H4 (cell line): ENCODE measurements around the gene AHDC1. TPM values are rescaled to one million over a fixed set of nuclear protein-coding genes. Genes with fewer than 3 reads are reported as not detected.
"Not testable (repeated sequence)": the region's sequence is repeated elsewhere in the genome, so short reads cannot be mapped to it uniquely, and the experiment has no call there.

Experiments used
- DNase-seq: peaks from one replicate; pipeline ENCODE4 v3.0.0-alpha.2; 2015; ENCODE audit warnings: low spot score
- total RNA-seq: library from RNA; depleted of rRNA; stranded (reverse); fragments of >200 nt; shearing (Covaris generic); gene quantifications from 2 replicates; pipeline ENCODE4 v1.2.3, GENCODE V29; 2014

AHDC1 gene
- total RNA-seq, 1 experiment from 2014 or later = 2.0 TPM

DNA sequence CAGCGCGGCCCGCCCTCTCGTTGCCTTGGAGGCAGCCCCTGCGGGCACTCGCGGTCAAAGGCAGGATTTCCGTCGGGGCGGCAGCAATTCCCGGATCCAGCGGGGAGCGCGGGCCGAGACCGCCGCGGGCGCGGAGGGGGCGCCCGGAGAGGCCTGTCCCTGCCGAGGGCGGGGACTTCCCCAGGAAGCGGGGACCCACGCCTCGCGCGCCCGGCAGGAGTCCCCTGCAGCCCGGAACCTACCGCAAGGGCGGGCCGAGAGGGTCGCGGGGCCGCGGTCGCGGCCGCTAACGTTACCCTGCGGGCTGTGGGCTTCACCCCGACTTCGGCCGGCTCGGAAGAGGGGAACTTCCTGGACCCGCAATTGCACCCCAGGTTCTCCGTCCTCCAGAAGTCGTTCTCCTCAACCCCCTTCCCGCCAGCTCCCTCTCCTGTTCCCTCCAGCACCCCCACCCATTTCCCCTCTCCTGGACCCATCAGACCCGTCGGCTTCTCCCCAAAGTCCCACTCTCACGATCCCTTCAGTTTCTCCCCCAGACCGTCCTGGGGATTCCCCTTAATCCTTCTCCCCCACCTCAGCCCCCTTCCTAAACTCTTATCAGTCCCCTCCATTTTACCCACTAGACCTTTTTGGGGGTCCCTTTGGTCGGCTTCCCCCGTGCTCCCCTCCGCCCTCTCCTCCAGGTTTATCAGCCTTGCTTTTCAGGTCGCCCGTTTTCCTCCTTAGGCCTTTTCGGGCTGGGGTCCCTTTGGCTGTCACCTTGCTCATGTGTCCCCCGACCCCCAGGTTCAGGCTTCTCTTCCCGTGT lies 30.4 kb upstream of the AHDC1 start:
- no peak for DNase-seq

DNA sequence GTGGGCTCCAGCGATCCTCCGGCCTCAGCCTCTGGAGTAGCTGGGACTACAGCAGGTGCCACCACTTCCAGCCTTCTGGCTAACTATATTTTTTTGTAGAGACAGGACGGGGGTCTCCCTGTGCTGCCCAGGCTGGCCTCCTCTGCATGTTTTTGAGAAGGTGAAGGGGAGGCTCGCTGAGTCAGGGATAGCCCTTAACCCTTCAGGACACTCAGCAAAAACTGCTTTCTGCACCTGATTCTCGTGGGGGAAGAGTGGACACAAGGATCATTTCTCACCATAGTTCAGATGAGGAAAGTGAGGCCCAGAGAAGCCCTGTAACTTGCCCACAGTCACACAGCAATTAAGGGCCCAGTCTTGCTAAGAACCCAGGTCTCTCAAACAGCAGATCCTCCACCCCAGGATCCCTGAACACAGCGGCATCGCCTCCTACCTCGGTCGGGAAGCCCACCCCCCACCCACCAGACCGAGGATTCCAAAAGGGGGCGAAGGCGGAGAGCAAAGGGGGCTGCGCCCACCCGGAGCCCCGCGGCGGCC lies 29.8 kb upstream of the AHDC1 start:
- DNase-seq = no peak

DNA sequence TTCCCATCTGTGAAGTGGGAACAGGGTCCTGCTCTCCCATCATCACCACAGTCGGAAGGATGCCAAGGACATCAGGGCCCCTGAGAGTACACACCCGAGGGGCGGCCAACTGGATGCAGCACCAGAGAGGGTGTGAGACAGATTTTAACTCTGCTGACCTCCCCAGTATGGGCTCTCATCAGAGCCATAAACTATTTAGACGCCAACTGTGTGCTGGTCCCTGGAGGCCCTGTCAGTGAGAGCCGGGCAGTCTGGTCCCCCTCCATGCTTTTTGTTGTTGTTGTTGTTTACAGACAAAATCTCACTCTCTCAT lies 29.3 kb upstream of the AHDC1 start:
- no peak for DNase-seq

DNA sequence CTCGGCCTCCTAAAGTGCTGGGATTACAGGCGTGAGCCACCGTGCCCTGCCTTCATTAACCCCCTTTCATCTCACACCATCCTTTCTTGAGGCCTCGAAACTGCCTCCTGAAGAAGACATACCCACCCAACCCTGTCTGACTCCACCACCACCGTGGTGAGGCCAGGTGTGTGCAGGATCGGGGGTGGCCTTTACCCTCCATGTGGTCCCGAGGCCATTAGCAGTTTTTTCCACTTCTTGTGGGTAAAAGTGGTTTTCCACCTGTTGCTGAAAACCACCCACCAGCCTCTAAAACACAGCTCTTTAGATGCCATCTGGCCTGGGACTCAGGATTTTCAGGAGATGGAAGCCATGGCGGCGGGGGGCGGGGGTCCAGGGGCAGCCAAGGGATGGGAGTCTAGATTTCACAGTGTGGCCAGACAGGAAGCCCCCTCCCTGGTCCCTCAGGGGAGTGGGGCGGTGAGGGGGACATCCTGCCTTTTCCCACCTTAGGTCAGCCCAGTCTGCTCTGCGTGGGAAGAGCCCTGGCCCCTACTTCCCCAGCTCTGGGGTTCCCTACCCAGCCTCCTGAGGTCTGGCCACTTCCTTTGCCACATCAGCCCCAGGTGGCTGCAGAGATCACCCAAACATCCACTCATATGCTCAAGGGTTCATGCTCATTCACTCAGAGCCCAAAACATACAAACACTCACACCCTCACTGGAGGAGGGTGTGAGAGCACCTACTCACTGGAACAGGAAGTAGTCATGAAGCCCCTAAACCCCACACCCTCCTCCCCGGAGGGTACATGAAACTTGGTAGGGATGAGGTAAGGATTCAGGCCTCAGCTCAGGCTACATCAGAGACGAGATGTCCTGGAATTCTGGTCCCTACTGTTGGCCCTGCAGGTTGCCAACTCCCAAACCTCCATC lies 28.7 kb upstream of the AHDC1 start:
- DNase-seq = no peak

- DNase-seq = no peak
These were observed 27.0 kb upstream of the AHDC1 start for GRCh38 chr1:27630859-27631491.

DNA sequence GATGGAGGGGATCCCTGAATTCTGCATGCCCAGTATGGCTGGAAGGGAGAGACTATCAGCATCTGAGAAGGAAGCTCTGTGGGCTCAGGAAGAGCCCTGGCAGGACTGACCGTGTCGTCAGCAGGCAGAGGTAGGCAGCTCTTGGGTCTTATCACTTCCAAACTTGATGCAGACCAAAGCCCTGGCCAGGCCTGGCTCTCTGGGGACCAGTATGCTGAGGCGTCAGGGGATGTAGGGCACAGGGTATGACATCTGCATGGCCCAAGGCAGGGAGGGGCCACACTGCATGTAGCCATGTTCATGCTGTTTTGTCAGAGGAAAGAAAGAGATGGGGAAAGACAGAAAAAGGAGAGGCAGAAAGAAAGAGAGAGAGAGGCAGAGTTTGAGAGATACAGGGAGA lies 24.8 kb upstream of the AHDC1 start:
- no peak for DNase-seq

GRCh38 chr1:27627733-27628132 lies 23.8 kb upstream of the AHDC1 start:
- not testable (repeated sequence) for DNase-seq

DNA sequence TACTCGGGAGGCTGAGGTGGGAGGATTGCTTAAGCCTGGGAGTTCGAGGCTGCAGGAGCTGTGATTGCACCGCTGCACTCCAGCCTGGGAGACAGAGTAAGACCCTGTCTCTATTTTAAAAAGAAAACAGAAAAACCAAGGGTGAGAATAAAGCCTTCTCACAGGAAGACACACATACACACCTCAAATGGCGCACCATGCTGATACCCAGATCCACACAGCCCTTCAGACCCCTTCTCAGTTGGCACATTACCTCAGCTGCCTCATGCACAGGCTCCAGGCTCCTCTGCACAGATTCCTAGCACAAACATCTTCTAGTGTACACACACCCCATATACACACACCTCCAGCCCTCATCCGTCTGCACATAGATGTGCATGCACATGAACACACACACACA lies 23.1 kb upstream of the AHDC1 start:
- DNase-seq = no peak

DNA sequence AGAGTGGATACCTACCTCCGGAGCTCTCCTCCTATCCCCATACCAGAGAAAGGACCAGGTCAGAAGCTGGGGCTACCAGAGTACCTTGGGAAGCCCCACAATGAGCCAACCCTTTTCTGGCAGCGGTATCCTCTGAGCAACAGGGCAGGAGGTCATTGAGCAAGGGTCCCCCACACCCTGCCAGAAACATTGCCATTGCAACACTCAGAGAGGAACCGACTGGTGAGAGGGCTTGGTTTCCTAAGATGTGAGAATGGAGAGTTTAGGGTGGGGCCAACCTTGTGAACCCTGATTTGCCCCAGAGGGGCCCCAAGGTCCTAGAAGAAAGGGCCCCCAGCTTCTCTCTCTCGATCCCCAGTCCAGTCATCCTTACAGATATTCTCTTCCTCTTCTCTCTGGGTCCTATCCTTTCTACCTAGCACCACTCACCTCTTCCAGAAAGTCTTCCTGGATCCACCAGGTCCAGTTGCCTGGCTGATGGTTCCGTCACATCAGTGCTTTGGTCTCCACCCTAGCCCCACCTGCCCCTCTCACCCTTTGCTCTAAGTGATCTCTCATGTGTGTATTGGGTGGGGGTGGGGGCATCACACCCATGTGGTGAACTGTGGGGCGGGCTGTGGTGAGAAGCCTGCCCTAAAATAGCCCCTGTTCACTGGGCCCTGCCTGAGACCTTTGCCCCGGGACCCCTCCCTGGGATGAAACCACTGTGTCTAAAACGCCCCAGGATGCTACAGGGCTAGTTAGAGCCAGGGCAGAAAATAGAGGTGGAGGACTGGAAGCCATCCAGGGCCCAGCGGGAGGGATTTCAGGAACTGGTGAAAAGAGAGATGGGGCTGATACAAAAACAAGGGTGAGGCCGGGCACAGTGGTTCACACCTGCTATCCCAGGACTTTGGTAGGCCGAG lies 22.3 kb upstream of the AHDC1 start:
- no peak for DNase-seq

DNA sequence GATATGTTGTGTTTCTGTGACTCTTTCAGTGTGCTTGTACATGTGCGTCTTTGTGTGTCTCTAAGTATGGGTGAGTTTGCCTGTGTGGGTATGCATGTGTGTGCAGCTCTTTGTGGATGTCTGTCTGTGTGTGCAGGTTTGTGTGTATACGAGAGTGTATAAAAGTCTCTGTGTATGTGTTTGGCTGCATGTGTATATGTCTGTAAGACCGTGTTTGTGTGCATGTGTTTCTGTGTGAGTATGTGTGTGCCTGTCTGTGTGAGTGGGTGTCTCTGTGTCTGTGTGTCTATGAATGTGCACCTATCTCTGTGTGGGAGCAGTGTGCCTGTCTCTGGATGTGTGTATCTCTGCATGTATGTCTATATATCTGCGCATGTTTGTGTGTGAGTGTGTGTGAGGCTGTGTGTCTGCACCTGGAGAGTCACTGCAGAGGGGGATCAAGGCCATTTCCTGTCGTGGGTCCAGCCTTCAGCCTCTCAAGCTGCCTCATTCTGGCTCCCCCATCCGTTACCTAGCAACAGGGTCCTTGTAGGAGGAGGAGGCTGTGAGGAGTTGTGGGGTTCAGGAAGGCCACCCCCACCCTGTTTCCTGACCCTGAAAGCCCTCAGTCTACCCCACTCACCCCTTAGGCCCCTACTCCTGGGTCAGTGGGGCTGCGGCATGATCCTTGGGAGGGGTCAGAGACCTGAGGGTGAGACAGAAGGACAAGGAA lies 20.7 kb upstream of the AHDC1 start:
- DNase-seq = no peak

- no peak for DNase-seq
These were observed 19.6 kb upstream of the AHDC1 start for GRCh38 chr1:27623327-27624212.

DNA sequence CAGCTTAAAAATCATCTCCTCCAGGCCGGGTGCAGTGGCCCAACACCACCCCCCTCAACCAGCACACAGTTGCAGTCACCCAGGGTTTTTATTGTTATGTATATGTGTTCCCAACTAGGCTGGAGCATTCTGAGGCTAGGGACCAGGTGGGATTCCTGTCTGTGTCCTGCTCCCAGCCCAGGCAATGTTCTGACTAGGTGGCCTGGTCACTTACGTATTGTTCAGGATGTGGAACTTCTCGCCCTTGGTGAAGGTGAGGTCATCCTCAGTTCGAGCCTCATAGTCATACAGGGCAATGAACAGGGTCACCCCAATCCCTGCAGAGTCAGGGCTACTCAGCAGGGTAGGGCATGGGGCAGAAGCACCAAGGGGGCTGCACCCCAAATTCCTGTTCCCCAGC lies 18.9 kb upstream of the AHDC1 start:
- DNase-seq = no peak

DNA sequence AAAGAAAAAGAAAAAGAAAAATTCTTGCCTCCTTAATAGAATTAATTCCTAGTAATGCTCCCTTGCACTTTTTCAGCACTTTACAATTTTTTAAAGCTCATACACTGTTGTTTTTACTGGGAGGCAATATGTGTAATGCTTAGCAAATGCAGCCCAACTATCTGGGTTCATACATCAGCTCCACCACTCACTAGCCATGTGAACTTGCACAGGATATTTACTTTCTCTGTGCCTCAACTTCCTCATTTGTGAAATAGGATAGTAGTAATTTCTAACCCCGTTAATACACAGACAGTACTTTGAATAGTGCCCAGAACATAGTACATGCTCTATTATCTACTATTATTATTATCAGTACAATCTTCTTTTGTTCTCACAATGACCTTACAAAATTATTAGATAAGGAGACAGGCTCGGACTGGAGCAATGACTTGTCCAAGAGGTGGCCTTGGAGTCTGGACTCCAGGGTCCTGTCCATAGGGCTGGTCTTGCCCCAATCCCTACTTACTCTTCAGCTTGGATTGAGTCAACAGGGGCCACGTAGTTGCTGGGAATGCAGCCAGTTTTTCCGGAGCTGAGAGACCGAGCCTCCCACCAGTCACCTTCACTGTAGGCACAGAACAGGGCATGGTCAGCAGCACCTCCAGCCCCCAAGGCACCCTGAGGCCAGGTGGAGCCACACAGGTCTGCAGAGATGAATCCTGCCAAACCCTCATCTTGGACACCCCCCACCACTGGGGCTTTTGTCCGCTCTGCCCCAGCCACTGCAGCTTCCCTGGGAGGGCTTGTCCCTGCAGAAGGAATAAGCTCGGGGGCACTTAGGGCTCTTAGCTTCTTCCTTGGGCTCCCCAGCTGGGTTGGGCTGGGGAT lies 17.3 kb upstream of the AHDC1 start:
- DNase-seq = no peak

GRCh38 chr1:27619782-27620438 lies 16.0 kb upstream of the AHDC1 start:
- not testable (repeated sequence) for DNase-seq

- DNase-seq = no peak
These were observed 14.6 kb upstream of the AHDC1 start for GRCh38 chr1:27618341-27619082.

GRCh38 chr1:27617420-27617819 lies 13.5 kb upstream of the AHDC1 start:
- no peak for DNase-seq

DNA sequence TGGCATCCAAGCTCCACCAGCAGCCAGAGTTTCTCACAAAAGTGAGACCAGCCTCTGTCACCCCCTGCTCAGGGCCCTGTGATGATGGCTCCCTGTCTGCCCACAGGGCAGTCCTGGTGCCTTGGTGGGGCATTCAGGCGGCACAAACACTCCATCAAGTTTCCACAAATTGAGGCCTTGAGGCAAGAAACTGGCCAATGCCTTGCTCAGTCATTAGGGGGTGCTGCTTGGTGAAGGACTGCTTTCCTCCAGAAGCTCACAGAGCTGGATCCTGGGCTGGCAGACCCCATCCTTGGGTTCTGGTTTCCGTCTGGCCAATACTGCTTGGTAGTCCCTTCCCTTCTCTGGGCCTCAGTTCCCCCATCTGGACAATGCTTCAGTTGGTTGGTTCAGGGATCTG lies 12.5 kb upstream of the AHDC1 start:
- DNase-seq = no peak
